Mammary epithelial cell (primary cell): ENCODE results near the gene FBXO41.

Experiments
- EZH2 ChIP-seq: IDR thresholded peaks from 2 replicates; pipeline ENCODE4 v1.6.1; 2012; ENCODE audit warnings: low read length, inconsistent platforms, borderline replicate concordance
- TF ChIP-seq, protein P1 (sequence below), 2 donors: IDR thresholded peaks in 1 of 2; conservative IDR thresholded peaks in 1 of 2; 2 replicates each; pipeline ENCODE4 v1.5.1; 2011 to 2012; ENCODE audit warnings: inconsistent platforms in 2 of 2, low read length in 2 of 2, mild to moderate bottlenecking in 2 of 2, control low read depth in 1 of 2, low read depth in 1 of 2; ENCODE audit not compliant: insufficient read depth in 1 of 2; ENCODE audit errors: extremely low read depth in 1 of 2

DNA sequence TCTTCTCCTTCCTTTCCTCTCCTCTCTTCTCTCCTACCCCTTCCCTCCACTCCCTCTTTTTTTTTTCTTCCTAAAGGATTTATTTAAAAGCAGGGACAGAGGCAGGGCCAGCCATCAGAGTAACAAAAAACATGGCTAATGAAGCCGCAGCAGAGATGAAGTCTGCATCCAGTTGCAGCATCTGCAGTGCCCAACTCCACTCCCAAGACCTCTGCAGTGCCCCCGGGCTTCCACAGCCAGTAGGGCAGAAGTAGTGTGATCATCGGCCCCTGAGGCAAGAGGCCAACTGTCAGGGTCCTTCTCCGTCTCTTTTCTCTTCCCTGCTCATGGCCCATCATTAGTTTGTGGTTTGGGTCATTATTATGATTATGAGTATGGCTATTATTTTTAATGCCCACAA lies 13.3 kb upstream of the FBXO41 start:
- TF ChIP-seq, protein P1, sequence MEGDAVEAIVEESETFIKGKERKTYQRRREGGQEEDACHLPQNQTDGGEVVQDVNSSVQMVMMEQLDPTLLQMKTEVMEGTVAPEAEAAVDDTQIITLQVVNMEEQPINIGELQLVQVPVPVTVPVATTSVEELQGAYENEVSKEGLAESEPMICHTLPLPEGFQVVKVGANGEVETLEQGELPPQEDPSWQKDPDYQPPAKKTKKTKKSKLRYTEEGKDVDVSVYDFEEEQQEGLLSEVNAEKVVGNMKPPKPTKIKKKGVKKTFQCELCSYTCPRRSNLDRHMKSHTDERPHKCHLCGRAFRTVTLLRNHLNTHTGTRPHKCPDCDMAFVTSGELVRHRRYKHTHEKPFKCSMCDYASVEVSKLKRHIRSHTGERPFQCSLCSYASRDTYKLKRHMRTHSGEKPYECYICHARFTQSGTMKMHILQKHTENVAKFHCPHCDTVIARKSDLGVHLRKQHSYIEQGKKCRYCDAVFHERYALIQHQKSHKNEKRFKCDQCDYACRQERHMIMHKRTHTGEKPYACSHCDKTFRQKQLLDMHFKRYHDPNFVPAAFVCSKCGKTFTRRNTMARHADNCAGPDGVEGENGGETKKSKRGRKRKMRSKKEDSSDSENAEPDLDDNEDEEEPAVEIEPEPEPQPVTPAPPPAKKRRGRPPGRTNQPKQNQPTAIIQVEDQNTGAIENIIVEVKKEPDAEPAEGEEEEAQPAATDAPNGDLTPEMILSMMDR (conservative IDR thresholded peaks at IDR 0.05 in 1 of 2, IDR thresholded peaks at IDR 0.05 in 1 of 2; ENCODE audit: extremely low read depth in 1 of 2, insufficient read depth in 1 of 2, low read depth in 1 of 2, low read length in 2 of 2): no peak
- TF ChIP-seq EZH2: no peak
